CD14-positive monocyte (primary cell): Measurements from ENCODE around the gene TBX6. TPM values are rescaled to one million over a fixed set of nuclear protein-coding genes. Genes with fewer than 3 reads are reported as not detected.

Experiments used
- DNase-seq, 3 donors: peaks; one replicate each; pipeline ENCODE4 v3.0.0-alpha.2; 2011 to 2022
- H2AFZ ChIP-seq: 2 replicates; pipeline ENCODE4 v1.6.0; 2012; ENCODE audit warnings: mild to moderate bottlenecking, low read depth, low read length, inconsistent platforms; ENCODE audit not compliant: insufficient read depth, poor library complexity, severe bottlenecking
- H3K27ac ChIP-seq, 2 donors: 1 replicate in 1 of 2; 2 replicates in 1 of 2; pipeline ENCODE4 v1.5.1; 2012 to 2013; ENCODE audit warnings: low read length in 2 of 2, control low read depth in 1 of 2, inconsistent platforms in 1 of 2, low read depth in 1 of 2, mild to moderate bottlenecking in 1 of 2
- H3K27me3 ChIP-seq, 2 donors: one replicate each; pipeline versions ENCODE4 v1.6.0 to v1.6.1; 2011 to 2013; ENCODE audit warnings: low read length in 2 of 2; ENCODE audit not compliant: control insufficient read depth in 2 of 2, insufficient read depth in 2 of 2
- H3K36me3 ChIP-seq, 2 donors: replicated peaks in 1 of 2; 1 replicate in 1 of 2; 2 replicates in 1 of 2; pipeline versions ENCODE4 v1.5.1 to v1.6.1; 2012 to 2013; ENCODE audit warnings: low read length in 2 of 2, control low read depth in 1 of 2, inconsistent platforms in 1 of 2, mild to moderate bottlenecking in 1 of 2; ENCODE audit not compliant: insufficient read depth in 2 of 2, control insufficient read depth in 1 of 2
- H3K4me1 ChIP-seq, 2 donors: 1 replicate in 1 of 2; 2 replicates in 1 of 2; pipeline versions ENCODE4 v1.5.1 to v1.6.1; 2012 to 2013; ENCODE audit warnings: low read length in 2 of 2, control low read depth in 1 of 2, inconsistent platforms in 1 of 2, mild to moderate bottlenecking in 1 of 2, moderate library complexity in 1 of 2; ENCODE audit not compliant: insufficient read depth in 2 of 2, control insufficient read depth in 1 of 2
- H3K4me2 ChIP-seq: replicated peaks from 2 replicates; pipeline ENCODE3; 2012; ENCODE audit warnings: low read length, moderate library complexity, mild to moderate bottlenecking; ENCODE audit not compliant: poor library complexity, severe bottlenecking; ENCODE audit errors: extremely low read depth
- H3K4me3 ChIP-seq, 3 experiments: fragments of 200-600 bp in 1 of 3; sonication (generic) in 1 of 3; replicated peaks in 1 of 3; 1 replicate in 2 of 3; 2 replicates in 1 of 3; pipeline ENCODE4 v1.5.1; 2011 to 2013; ENCODE audit warnings: low read length in 3 of 3, mild to moderate bottlenecking in 3 of 3, control low read depth in 2 of 3, low read depth in 2 of 3, inconsistent platforms in 1 of 3, moderate library complexity in 1 of 3
- H3K79me2 ChIP-seq: 2 replicates; pipeline ENCODE4 v1.6.0; 2012; ENCODE audit warnings: mild to moderate bottlenecking, control low read depth, inconsistent platforms, low read length, moderate library complexity; ENCODE audit not compliant: insufficient read depth
- H3K9ac ChIP-seq: 2 replicates; pipeline ENCODE4 v1.6.0; 2017; ENCODE audit warnings: low read length, mild to moderate bottlenecking; ENCODE audit not compliant: insufficient read depth, poor library complexity, severe bottlenecking
- H3K9me3 ChIP-seq, 2 donors: replicated peaks in 1 of 2; 1 replicate in 1 of 2; 2 replicates in 1 of 2; pipeline versions ENCODE4 v1.5.1 to v1.6.1; 2012 to 2013; ENCODE audit warnings: low read length in 2 of 2, control low read depth in 1 of 2; ENCODE audit not compliant: control insufficient read depth in 1 of 2, insufficient read depth in 1 of 2
- H4K20me1 ChIP-seq: 2 replicates; pipeline ENCODE4 v1.6.0; 2012; ENCODE audit warnings: mild to moderate bottlenecking, low read length, control low read depth, moderate library complexity; ENCODE audit not compliant: insufficient read depth
- H3K27ac Mint-ChIP-seq, 7 donors: one replicate each; pipeline ENCODE4 v1.8.0; 2020; ENCODE audit warnings: mild to moderate bottlenecking in 7 of 7, mixed read lengths in 7 of 7, moderate library complexity in 6 of 7, inconsistent platforms in 2 of 7
- H3K27me3 Mint-ChIP-seq, 3 donors: one replicate each; pipeline ENCODE4 v1.8.0; 2021 to 2022; ENCODE audit warnings: low read depth in 3 of 3, mild to moderate bottlenecking in 3 of 3, mixed read lengths in 3 of 3, moderate library complexity in 3 of 3, inconsistent platforms in 1 of 3
- H3K36me3 Mint-ChIP-seq, 2 donors: one replicate each; pipeline ENCODE4 v1.8.0; 2020; ENCODE audit warnings: mixed read lengths in 2 of 2, inconsistent platforms in 1 of 2, mild to moderate bottlenecking in 1 of 2
- H3K4me1 Mint-ChIP-seq: one replicate; pipeline ENCODE4 v1.8.0; 2020; ENCODE audit warnings: mild to moderate bottlenecking, mixed read lengths
- H3K4me3 Mint-ChIP-seq, 2 donors: one replicate each; pipeline ENCODE4 v1.8.0; 2020; ENCODE audit warnings: mild to moderate bottlenecking in 2 of 2, mixed read lengths in 2 of 2, moderate library complexity in 1 of 2
- H3K9me3 Mint-ChIP-seq, 7 donors: one replicate each; pipeline ENCODE4 v1.8.0; 2020 to 2022; ENCODE audit warnings: mixed read lengths in 7 of 7, mild to moderate bottlenecking in 6 of 7, moderate library complexity in 6 of 7, inconsistent platforms in 2 of 7
- WGBS: methylation state at CpG from one replicate; pipeline ENCODE4 v1.1.5; 2013; ENCODE audit warnings: missing lambda C conversion rate; ENCODE audit not compliant: insufficient coverage; 5-methylcytosine and 5-hydroxymethylcytosine counted together
- intact Hi-C, 2 donors: fragments of 100-400 bp; cut with micrococcal nuclease; formaldehyde crosslinking; loops; one replicate each; pipeline versions ENCODE4 v1.15.0 to v1.15.1; 2023
- polyA plus RNA-seq, 3 donors: library from polyadenylated mRNA; depleted of rRNA in 1 of 3; unstranded in 2 of 3; stranded (reverse) in 1 of 3; fragments of 300-500 nt in 2 of 3; fragments of >200 nt in 1 of 3; fragmentation: Illumina TruSeq in 2 of 3; gene quantifications; 1 replicate in 2 of 3; 2 replicates in 1 of 3; pipeline ENCODE4 v1.2.3, GENCODE V29; 2012 to 2021
- TF ChIP-seq, protein P1 (sequence below): fragments of 200-600 bp; IDR thresholded peaks from one replicate; pipeline ENCODE4 v1.8.0; 2022; ENCODE audit warnings: antibody characterized with exemption, mild to moderate bottlenecking

The TBX6 gene
- polyA plus RNA-seq, 3 donors: 0.10 to 0.65 (median 0.11) TPM

DNA sequence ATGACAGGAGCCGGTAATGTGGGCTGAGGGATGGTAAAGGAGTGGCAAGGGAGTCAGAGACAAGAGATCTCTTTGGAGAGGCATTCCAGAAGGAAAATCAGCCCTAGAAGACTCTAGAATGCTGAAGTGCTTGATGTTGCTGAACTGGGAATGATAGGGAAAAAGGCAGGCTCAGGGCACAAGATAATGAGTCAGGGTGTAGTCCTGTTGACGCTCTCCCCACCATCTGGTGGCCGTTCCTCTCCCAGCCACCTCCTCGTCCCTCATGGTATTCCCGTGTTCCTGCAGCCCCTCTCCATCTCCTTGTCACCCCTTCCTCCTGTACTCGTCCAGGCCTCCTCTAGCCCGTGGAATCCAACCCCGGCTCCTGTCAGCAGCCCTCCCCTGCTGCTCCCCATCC lies 37.3 kb downstream of the TBX6 start:
- Mint-ChIP-seq H3K27ac (peak overlapping the region in 2 of 7 donors; percentile 64 to 68), H3K4me3 (no peak overlapping the region), H3K4me1 (peaks cover 15% of the 10 kb centered on the region), H3K36me3 (no peaks in the 10 kb centered on the region), H3K27me3 (peaks cover 0 to 1% (median 0%) of the 10 kb centered on the region in 3 donors), H3K9me3 (peaks cover 0 to 3% (median 0%) of the 10 kb centered on the region in 7 donors)
- Histone ChIP-seq H4K20me1 (no peaks in the 10 kb centered on the region), H3K36me3 (no peaks in the 10 kb centered on the region), H3K9ac (no peak overlapping the region), H3K27me3 (no peaks in the 10 kb centered on the region), H3K27ac (no peak overlapping the region), H3K4me2 (no peak overlapping the region), H3K4me3 (no peak overlapping the region), H3K79me2 (peaks cover 2% of the 10 kb centered on the region), H3K4me1 (peaks cover 11 to 18% of the 10 kb centered on the region in 2 donors), H3K9me3 (no peaks in the 10 kb centered on the region), H2AFZ (no peak overlapping the region)
- DNase-seq: no peak
- WGBS: 93% methylated on average over 8 of the region's 8 CpGs
- intact Hi-C loops: no loop called here
- TF ChIP-seq, protein P1, sequence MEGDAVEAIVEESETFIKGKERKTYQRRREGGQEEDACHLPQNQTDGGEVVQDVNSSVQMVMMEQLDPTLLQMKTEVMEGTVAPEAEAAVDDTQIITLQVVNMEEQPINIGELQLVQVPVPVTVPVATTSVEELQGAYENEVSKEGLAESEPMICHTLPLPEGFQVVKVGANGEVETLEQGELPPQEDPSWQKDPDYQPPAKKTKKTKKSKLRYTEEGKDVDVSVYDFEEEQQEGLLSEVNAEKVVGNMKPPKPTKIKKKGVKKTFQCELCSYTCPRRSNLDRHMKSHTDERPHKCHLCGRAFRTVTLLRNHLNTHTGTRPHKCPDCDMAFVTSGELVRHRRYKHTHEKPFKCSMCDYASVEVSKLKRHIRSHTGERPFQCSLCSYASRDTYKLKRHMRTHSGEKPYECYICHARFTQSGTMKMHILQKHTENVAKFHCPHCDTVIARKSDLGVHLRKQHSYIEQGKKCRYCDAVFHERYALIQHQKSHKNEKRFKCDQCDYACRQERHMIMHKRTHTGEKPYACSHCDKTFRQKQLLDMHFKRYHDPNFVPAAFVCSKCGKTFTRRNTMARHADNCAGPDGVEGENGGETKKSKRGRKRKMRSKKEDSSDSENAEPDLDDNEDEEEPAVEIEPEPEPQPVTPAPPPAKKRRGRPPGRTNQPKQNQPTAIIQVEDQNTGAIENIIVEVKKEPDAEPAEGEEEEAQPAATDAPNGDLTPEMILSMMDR: no peak

DNA sequence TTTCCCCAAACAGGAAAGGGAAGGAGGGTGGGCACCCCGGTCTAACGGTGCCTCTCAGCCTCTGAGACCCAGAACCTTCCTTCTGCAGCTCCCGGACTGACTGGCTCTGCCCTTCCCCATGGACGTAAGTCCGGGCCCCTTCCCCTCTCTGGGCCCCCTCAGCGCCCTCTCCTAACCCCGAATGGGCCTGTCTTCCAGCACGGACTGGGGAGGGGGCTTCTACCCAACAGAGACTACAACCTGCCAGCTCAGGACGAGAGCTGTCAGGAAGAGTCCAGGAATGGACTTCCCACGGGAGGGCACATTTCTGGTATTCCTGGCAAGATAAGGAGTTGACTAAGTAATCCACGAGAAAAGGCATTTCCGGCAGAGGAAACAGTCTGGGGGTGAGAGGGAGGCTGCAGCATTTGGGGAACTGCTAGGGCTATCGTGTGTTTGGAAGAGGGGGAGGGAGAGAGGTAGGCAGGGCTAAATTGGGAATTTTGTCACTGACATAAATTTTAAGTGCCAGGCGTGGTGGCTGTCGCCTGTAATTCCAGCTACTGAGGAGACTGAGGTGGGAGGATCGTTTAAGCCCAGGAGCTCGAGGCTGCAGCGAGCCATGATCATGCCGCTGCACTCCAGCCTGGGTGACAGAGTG lies 38.2 kb downstream of the TBX6 start:
- peak overlapping the region; percentile 83 for H2AFZ ChIP-seq
- H3K9ac ChIP-seq: peak overlapping the region; percentile 38
- peaks cover 11 to 18% of the 10 kb centered on the region in 2 donors for H3K4me1 ChIP-seq
- H3K27ac Mint-ChIP-seq: peak overlapping the region in 2 of 7 donors; percentile 36 to 66
- intact Hi-C loops: no loop called here
- peak overlapping the region; percentile 100 for H3K4me2 ChIP-seq
- no peaks in the 10 kb centered on the region for H3K36me3 Mint-ChIP-seq
- H3K27me3 Mint-ChIP-seq: peaks cover 0 to 1% (median 0%) of the 10 kb centered on the region in 3 donors
- peak overlapping the region; percentile 61 to 73 for H3K4me3 Mint-ChIP-seq
- peaks cover 16% of the 10 kb centered on the region for H3K4me1 Mint-ChIP-seq
- H4K20me1 ChIP-seq: no peaks in the 10 kb centered on the region
- H3K79me2 ChIP-seq: peaks cover 2% of the 10 kb centered on the region
- peak overlapping the region; percentile 49 to 81 (median 57) for H3K4me3 ChIP-seq
- no peak for DNase-seq
- peaks cover 0 to 3% (median 0%) of the 10 kb centered on the region in 7 donors for H3K9me3 Mint-ChIP-seq
- H3K9me3 ChIP-seq: no peaks in the 10 kb centered on the region
- no peaks in the 10 kb centered on the region for H3K36me3 ChIP-seq
- peak overlapping the region in 1 of 2 donors; percentile 49 for H3K27ac ChIP-seq
- H3K27me3 ChIP-seq: no peaks in the 10 kb centered on the region
- TF ChIP-seq, protein P1: no peak
- 7% methylated on average over 15 of the region's 19 CpGs for WGBS
